H1 (cell line): ENCODE results near the gene MGAT4B. TPM values are rescaled to one million over a fixed set of nuclear protein-coding genes. Genes with fewer than 3 reads are reported as not detected.

Experiments used
- CTCF ChIA-PET: fragments of 300-600 bp; sonication (Branson Sonifier 250); formaldehyde crosslinking; loops from one replicate; lab custom pipeline; 2021; ENCODE audit not compliant: partially characterized antibody; lab: Charles Lee
- POLR2A ChIA-PET: fragments of 300-600 bp; sonication (Branson Sonifier 250); formaldehyde crosslinking; loops from one replicate; lab custom pipeline; 2021; ENCODE audit warnings: inconsistent platforms; ENCODE audit not compliant: partially characterized antibody; lab: Charles Lee
- DNase-seq, 2 experiments: peaks; one replicate each; pipeline versions ENCODE4 v3.0.0 to v3.0.0-alpha.2; 2010 to 2022; ENCODE audit warnings: low spot score in 2 of 2, low read depth in 1 of 2, mixed read lengths in 1 of 2
- FAIRE-seq: peaks from 2 replicates; lab custom pipeline; 2011; peaks lifted over from hg19 to GRCh38; lab: Jason Lieb, UNC
- H2AFZ ChIP-seq: 2 replicates; pipeline ENCODE4 v1.8.1; 2012; ENCODE audit warnings: low read length, inconsistent platforms
- H2AK5ac ChIP-seq: 2 replicates; pipeline ENCODE4 v1.6.1; 2013; ENCODE audit warnings: low read depth, low read length
- H2BK120ac ChIP-seq: replicated peaks from 2 replicates; pipeline ENCODE3; 2013; ENCODE audit warnings: low read depth, low read length, inconsistent platforms
- H2BK12ac ChIP-seq: 2 replicates; pipeline ENCODE4 v1.6.1; 2013; ENCODE audit warnings: low read depth, low read length
- H2BK15ac ChIP-seq: 2 replicates; pipeline ENCODE4 v1.6.1; 2013; ENCODE audit warnings: low read length
- H2BK20ac ChIP-seq: 2 replicates; pipeline ENCODE4 v1.6.1; 2013; ENCODE audit warnings: low read length
- H2BK5ac ChIP-seq: 2 replicates; pipeline ENCODE4 v1.6.1; 2013; ENCODE audit warnings: low read depth, low read length
- H3K14ac ChIP-seq: 2 replicates; pipeline ENCODE4 v1.6.1; 2013; ENCODE audit warnings: inconsistent platforms; ENCODE audit not compliant: insufficient read length
- H3K18ac ChIP-seq: 2 replicates; pipeline ENCODE4 v1.6.1; 2013; ENCODE audit warnings: low read length; ENCODE audit errors: extremely low read depth
- H3K23ac ChIP-seq: 2 replicates; pipeline ENCODE4 v1.6.1; 2013; ENCODE audit warnings: inconsistent platforms; ENCODE audit not compliant: insufficient read length
- H3K23me2 ChIP-seq: 2 replicates; pipeline ENCODE4 v1.6.1; 2013; ENCODE audit warnings: low read depth, low read length
- H3K27ac ChIP-seq: 2 replicates; pipeline ENCODE4 v1.6.1; 2011; ENCODE audit warnings: low read depth, low read length, inconsistent platforms
- H3K27me3 ChIP-seq, 4 experiments: replicated peaks in 1 of 4; 1 replicate in 1 of 4; 2 replicates in 3 of 4; pipeline versions ENCODE4 v1.6.1 to v1.8.1; 2011 to 2013; ENCODE audit warnings: low read length in 3 of 4, mild to moderate bottlenecking in 3 of 4, inconsistent platforms in 2 of 4, mixed read lengths in 2 of 4, moderate library complexity in 1 of 4; ENCODE audit not compliant: control insufficient read depth in 3 of 4, insufficient read depth in 3 of 4; ENCODE audit errors: extremely low read depth in 1 of 4
- H3K36me3 ChIP-seq, 4 experiments: 2 replicates each; pipeline versions ENCODE4 v1.6.1 to v1.8.1; 2011 to 2013; ENCODE audit warnings: mild to moderate bottlenecking in 4 of 4, low read length in 3 of 4, moderate library complexity in 2 of 4, control low read depth in 1 of 4, inconsistent platforms in 1 of 4; ENCODE audit not compliant: insufficient read depth in 4 of 4, control insufficient read depth in 2 of 4
- H3K4ac ChIP-seq: replicated peaks from 2 replicates; pipeline ENCODE3; 2013; ENCODE audit warnings: low read length, low read depth, mixed read lengths, inconsistent platforms; ENCODE audit not compliant: insufficient read length
- H3K4me1 ChIP-seq, 4 experiments: replicated peaks in 1 of 4; 1 replicate in 1 of 4; 2 replicates in 3 of 4; pipeline versions ENCODE4 v1.6.1 to v1.8.1; 2011 to 2013; ENCODE audit warnings: low read length in 3 of 4, inconsistent platforms in 2 of 4, mixed read lengths in 1 of 4; ENCODE audit not compliant: insufficient read depth in 4 of 4, control insufficient read depth in 3 of 4
- H3K4me2 ChIP-seq, 2 experiments: 2 replicates each; pipeline versions ENCODE4 v1.6.1 to v1.8.1; 2011 to 2013; ENCODE audit warnings: low read depth in 2 of 2, low read length in 2 of 2, control low read depth in 1 of 2, inconsistent platforms in 1 of 2, mild to moderate bottlenecking in 1 of 2; ENCODE audit not compliant: insufficient read depth in 1 of 2
- H3K4me3 ChIP-seq, 4 experiments: fragments of 200-600, 300-600 bp in 1 of 4; sonication (generic), shearing (Covaris generic), sonication (Bioruptor Twin) in 1 of 4; 2 replicates each; pipeline versions ENCODE4 v1.5.1 to v1.8.1; 2011 to 2016; ENCODE audit warnings: low read length in 4 of 4, low read depth in 3 of 4, control low read depth in 2 of 4, inconsistent platforms in 2 of 4, mild to moderate bottlenecking in 2 of 4, mixed read lengths in 1 of 4, moderate library complexity in 1 of 4; ENCODE audit not compliant: insufficient read depth in 2 of 4; ENCODE audit errors: extremely low read depth in 1 of 4
- H3K56ac ChIP-seq: replicated peaks from 2 replicates; pipeline ENCODE3; 2013; ENCODE audit warnings: low read depth, mild to moderate bottlenecking, mixed read lengths, low read length, inconsistent platforms; ENCODE audit not compliant: insufficient read length
- H3K79me1 ChIP-seq: 2 replicates; pipeline ENCODE4 v1.6.1; 2013; ENCODE audit warnings: low read depth, low read length, control low read depth
- H3K79me2 ChIP-seq, 2 experiments: 2 replicates each; pipeline versions ENCODE4 v1.6.1 to v1.8.1; 2012 to 2013; ENCODE audit warnings: low read length in 2 of 2, mild to moderate bottlenecking in 2 of 2, inconsistent platforms in 1 of 2; ENCODE audit not compliant: insufficient read depth in 2 of 2, control insufficient read depth in 1 of 2
- H3K9ac ChIP-seq, 4 experiments: replicated peaks in 1 of 4; 1 replicate in 1 of 4; 2 replicates in 3 of 4; pipeline versions ENCODE4 v1.6.1 to v1.8.1; 2011 to 2013; ENCODE audit warnings: low read depth in 3 of 4, low read length in 3 of 4, control low read depth in 2 of 4, mild to moderate bottlenecking in 2 of 4, moderate library complexity in 2 of 4, inconsistent platforms in 1 of 4; ENCODE audit errors: extremely low read depth in 1 of 4
- H3K9me3 ChIP-seq, 2 experiments: 2 replicates each; pipeline versions ENCODE4 v1.6.1 to v1.8.1; 2012 to 2013; ENCODE audit warnings: mild to moderate bottlenecking in 2 of 2, moderate library complexity in 2 of 2, control low read depth in 1 of 2, inconsistent platforms in 1 of 2, low read depth in 1 of 2, low read length in 1 of 2, mixed read lengths in 1 of 2; ENCODE audit not compliant: insufficient read depth in 2 of 2
- H4K20me1 ChIP-seq, 2 experiments: replicated peaks in 1 of 2; 2 replicates each; pipeline versions ENCODE3 to v1.8.1; 2011 to 2013; ENCODE audit warnings: inconsistent platforms in 2 of 2, low read length in 2 of 2, mild to moderate bottlenecking in 1 of 2; ENCODE audit not compliant: insufficient read depth in 2 of 2, control insufficient read depth in 1 of 2
- H4K5ac ChIP-seq: 2 replicates; pipeline ENCODE4 v1.6.1; 2013; ENCODE audit warnings: low read length, low read depth, mixed read lengths, inconsistent platforms; ENCODE audit not compliant: insufficient read length
- H4K8ac ChIP-seq: 2 replicates; pipeline ENCODE4 v1.8.0; 2013; ENCODE audit warnings: mild to moderate bottlenecking, moderate library complexity, low read length, inconsistent platforms; ENCODE audit not compliant: insufficient read depth; ENCODE audit errors: extremely low read depth
- H4K91ac ChIP-seq: replicated peaks from 2 replicates; pipeline ENCODE3; 2013; ENCODE audit warnings: low read length, mixed read lengths, inconsistent platforms; ENCODE audit not compliant: insufficient read length
- BRCA1 ChIP-seq: IDR thresholded peaks from 2 replicates; pipeline ENCODE4 v1.6.1; 2012; ENCODE audit warnings: low read depth, low read length, improper control_type of control experiment
- CHD1 ChIP-seq: IDR thresholded peaks from 2 replicates; pipeline ENCODE4 v1.6.1; 2012; ENCODE audit warnings: low read depth, low read length, improper control_type of control experiment
- FOSL1 ChIP-seq: IDR thresholded peaks from 2 replicates; pipeline ENCODE4 v1.6.1; 2011; ENCODE audit warnings: mild to moderate bottlenecking, low read depth, low read length, moderate library complexity; ENCODE audit not compliant: insufficient read depth
- JUN ChIP-seq: IDR thresholded peaks from 2 replicates; pipeline ENCODE4 v1.6.1; 2011; ENCODE audit warnings: low read depth, mild to moderate bottlenecking, improper control_type of control experiment, low read length
- JUND ChIP-seq: IDR thresholded peaks from 2 replicates; pipeline ENCODE4 v1.6.1; 2011; ENCODE audit warnings: mild to moderate bottlenecking, improper control_type of control experiment, low read length
- KDM5A ChIP-seq: fragments of 200-600 bp; IDR thresholded peaks from 2 replicates; pipeline ENCODE4 v1.7.1; 2012; ENCODE audit warnings: mild to moderate bottlenecking, low read length, inconsistent platforms, mixed read lengths
- PHF8 ChIP-seq: fragments of 200-600 bp; sonication (generic); conservative IDR thresholded peaks from 2 replicates; pipeline ENCODE4 v1.7.1; 2012; ENCODE audit warnings: low read depth, mild to moderate bottlenecking, inconsistent platforms, low read length, moderate library complexity
- POU5F1 ChIP-seq: IDR thresholded peaks from 2 replicates; pipeline ENCODE4 v1.6.1; 2011; ENCODE audit warnings: low read depth, mild to moderate bottlenecking, low read length, moderate library complexity
- SAP30 ChIP-seq: fragments of 300-600 bp; sonication (generic); IDR thresholded peaks from 2 replicates; pipeline ENCODE4 v1.7.1; 2012; ENCODE audit warnings: low read length, moderate library complexity, mild to moderate bottlenecking, inconsistent platforms; ENCODE audit not compliant: insufficient read depth, insufficient replicate concordance
- SP1 ChIP-seq: IDR thresholded peaks from 2 replicates; pipeline ENCODE4 v1.6.1; 2011; ENCODE audit warnings: low read depth, low read length
- SP2 ChIP-seq: IDR thresholded peaks from 2 replicates; pipeline ENCODE4 v1.6.1; 2012; ENCODE audit warnings: mild to moderate bottlenecking, low read length, inconsistent platforms
- SRF ChIP-seq: IDR thresholded peaks from 2 replicates; pipeline ENCODE4 v1.6.1; 2011; ENCODE audit warnings: mild to moderate bottlenecking, low read depth, low read length, moderate library complexity
- TAF7 ChIP-seq: optimal IDR thresholded peaks from 2 replicates; pipeline ENCODE3; 2011; ENCODE audit warnings: low read depth, mild to moderate bottlenecking, inconsistent platforms, low read length, moderate library complexity, borderline replicate concordance
- WGBS, 2 experiments: shearing (Covaris generic) in 1 of 2; methylation state at CpG; one replicate each; pipeline versions ENCODE4 v1.1.6 to v1.1.7; 2013 to 2015; ENCODE audit warnings: low lambda C conversion rate in 2 of 2, mixed read lengths in 2 of 2, inconsistent platforms in 1 of 2, low coverage in 1 of 2, missing lambda C conversion rate in 1 of 2; ENCODE audit not compliant: insufficient replicate concordance in 2 of 2, insufficient coverage in 1 of 2, insufficient read length in 1 of 2; ENCODE audit errors: extremely low coverage in 1 of 2, missing lambda C conversion rate in 1 of 2; 5-methylcytosine and 5-hydroxymethylcytosine counted together
- polyA plus RNA-seq, 7 experiments: library from polyadenylated mRNA; depleted of rRNA in 3 of 7; stranded (reverse) in 5 of 7; unstranded in 2 of 7; fragments of >200 nt in 5 of 7; fragments of 200-250 nt in 2 of 7; gene quantifications; 1 replicate in 5 of 7; 2 replicates in 1 of 7; 4 replicates in 1 of 7; pipeline versions ENCODE4 v1.2.1 to v1.2.3, GENCODE V29; 2011 to 2013; ENCODE audit warnings: missing spikeins in 2 of 7, mixed read lengths in 2 of 7
- total RNA-seq: library from RNA; stranded (reverse); fragmentation: NEBNext Ultra II Directional; extraction: Animal tissue kit (Norgen Biotek cat#: 25700); gene quantifications from 2 replicates; pipeline ENCODE4 v1.2.1, GENCODE V29; 2021

The MGAT4B gene
- total and polyA plus RNA-seq, 2 of the 8 experiments (the other 6 are each of a cell fraction or from before 2014, with no cell fraction given), result 116 to 128 TPM

- no peak overlapping the region for H2BK15ac ChIP-seq
- H3K27ac ChIP-seq, result no peak overlapping the region
- H3K23me2 ChIP-seq, result no peaks in the 10 kb centered on the region
- H3K36me3 ChIP-seq, result peaks cover 29 to 70% (median 55%) of the 10 kb centered on the region in 4 experiments
- no peak overlapping the region for H3K56ac ChIP-seq
- no peak overlapping the region for H3K14ac ChIP-seq
- 0 out of 7 replicates have a peak, but pooled peaks cover 0 to 2% (median 0%) of the 10 kb centered on the region in 4 experiments for H3K4me1 ChIP-seq
- POLR2A ChIA-PET, result interaction anchor here (1.6 to 2.5 kb wide), 3 partner anchors 8 to 37 kb away, joined by 3 to 10 read pairs (median 8); partner anchors contain the start of gene MAML1
- H4K91ac ChIP-seq, result no peak overlapping the region
- H3K79me2 ChIP-seq, result peaks cover 0 to 35% of the 10 kb centered on the region in 2 experiments; a peak in 2 of 4 replicates
- no peak overlapping the region for H2BK120ac ChIP-seq
- H3K4me2 ChIP-seq, result no peak overlapping the region
- H2AK5ac ChIP-seq, result no peak overlapping the region
- no peak overlapping the region for H3K4ac ChIP-seq
- H3K18ac ChIP-seq, result no peak overlapping the region
- no peak overlapping the region for H2AFZ ChIP-seq
- WGBS, 2 experiments, result 91% methylated on average over 5 of the region's 6 CpGs; no CpG with 5 or more reads in 1 of the 2 experiments
- no peak overlapping the region for H3K4me3 ChIP-seq
- TF ChIP-seq JUN, result no peak
- no peak for TF ChIP-seq KDM5A
- TF ChIP-seq PHF8, result no peak
- no peak for TF ChIP-seq FOSL1
- no peak for TF ChIP-seq SP2
- no peak for TF ChIP-seq SAP30
- no peak for TF ChIP-seq CHD1
- TF ChIP-seq POU5F1, result no peak
- TF ChIP-seq BRCA1, result no peak
- no peak for TF ChIP-seq TAF7
- no peak for TF ChIP-seq JUND
- no peak for TF ChIP-seq SRF
- no peak for TF ChIP-seq SP1
- peaks cover 4% of the 10 kb centered on the region for H3K79me1 ChIP-seq
- H4K5ac ChIP-seq, result no peak overlapping the region
- FAIRE-seq (no peak), DNase-seq (no peak)
- H3K9me3 ChIP-seq, result no peaks in the 10 kb centered on the region
- no peak overlapping the region for H3K23ac ChIP-seq
- H3K9ac ChIP-seq, result no peak overlapping the region
- no peak overlapping the region for H4K8ac ChIP-seq
- no peak overlapping the region for H2BK12ac ChIP-seq
- no peak overlapping the region for H2BK20ac ChIP-seq
- H3K27me3 ChIP-seq, result no peaks in the 10 kb centered on the region
- H2BK5ac ChIP-seq, result no peak overlapping the region
- peaks cover 2 to 20% of the 10 kb centered on the region in 2 experiments for H4K20me1 ChIP-seq
- CTCF ChIA-PET, result interaction anchor here (0.6 to 6.0 kb wide), 14 partner anchors 9 to 196 kb away, joined by 3 to 53 read pairs (median 4); partner anchors contain the start of gene LTC4S
These were observed 37.4 kb downstream of the MGAT4B start for GRCh38 chr5:179769271-179769670.
